BLaER1 (cell line): Measurements from ENCODE around the gene ABHD1.

Experiments
- H3K27ac ChIP-seq: shearing (Covaris generic); formaldehyde crosslinking; 2 replicates; pipeline ENCODE4 v1.8.1; 2022
- H3K27me3 ChIP-seq: shearing (Covaris generic); formaldehyde crosslinking; 2 replicates; pipeline ENCODE4 v1.8.1; 2022
- H3K36me3 ChIP-seq: shearing (Covaris generic); formaldehyde crosslinking; 2 replicates; pipeline ENCODE4 v1.8.1; 2022
- H3K4me1 ChIP-seq: shearing (Covaris generic); formaldehyde crosslinking; 2 replicates; pipeline ENCODE4 v1.8.1; 2022
- H3K4me2 ChIP-seq: shearing (Covaris generic); formaldehyde crosslinking; 2 replicates; pipeline ENCODE4 v1.8.1; 2022
- H3K4me3 ChIP-seq: shearing (Covaris generic); formaldehyde crosslinking; 2 replicates; pipeline ENCODE4 v1.8.1; 2022
- H3K9ac ChIP-seq: shearing (Covaris generic); formaldehyde crosslinking; 2 replicates; pipeline ENCODE4 v1.8.1; 2022
- H3K9me3 ChIP-seq: shearing (Covaris generic); formaldehyde crosslinking; 2 replicates; pipeline ENCODE4 v1.8.1; 2022
- H4K20me1 ChIP-seq: shearing (Covaris generic); formaldehyde crosslinking; 2 replicates; pipeline ENCODE4 v1.8.1; 2022
- Cebpa-rat ChIP-seq: shearing (Covaris generic); IDR thresholded peaks from 2 replicates; pipeline ENCODE4 v1.8.1; 2022

The ABHD1 gene

DNA sequence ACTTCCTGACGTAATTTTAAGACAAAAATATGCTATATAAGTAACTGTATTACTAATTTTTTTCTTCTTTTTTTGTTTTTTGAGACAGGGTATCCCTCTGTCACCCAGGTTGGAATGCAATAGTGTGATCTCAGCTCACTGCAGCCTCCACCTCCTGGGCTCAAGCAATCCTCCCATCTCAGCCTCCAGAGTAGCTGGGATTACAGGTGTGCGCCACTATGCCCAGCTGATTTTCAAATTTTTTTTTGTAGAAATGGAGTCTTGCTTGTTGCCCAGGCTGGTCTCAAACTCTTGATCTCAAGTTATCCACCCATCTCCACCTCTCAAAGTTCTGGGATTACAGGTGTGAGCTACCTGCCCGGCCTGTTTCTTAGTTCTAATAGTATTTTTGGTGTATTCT lies 54.9 kb downstream of the ABHD1 start:
- no peaks in the 10 kb centered on the region for H3K27me3 ChIP-seq
- TF ChIP-seq Cebpa-rat = no peak
- no peaks in the 10 kb centered on the region for H4K20me1 ChIP-seq
- H3K9me3 ChIP-seq = no peaks in the 10 kb centered on the region
- no peak overlapping the region for H3K27ac ChIP-seq
- no peaks in the 10 kb centered on the region for H3K4me1 ChIP-seq
- no peak overlapping the region for H3K9ac ChIP-seq
- no peak overlapping the region for H3K4me3 ChIP-seq
- no peak overlapping the region for H3K4me2 ChIP-seq
- no peaks in the 10 kb centered on the region for H3K36me3 ChIP-seq

GRCh38 chr2:27179344-27180000 lies 55.9 kb downstream of the ABHD1 start:
- Histone ChIP-seq H4K20me1 (no peaks in the 10 kb centered on the region), H3K4me1 (no peaks in the 10 kb centered on the region), H3K9me3 (no peaks in the 10 kb centered on the region), H3K4me3 (no peak overlapping the region), H3K4me2 (no peak overlapping the region), H3K36me3 (no peaks in the 10 kb centered on the region), H3K27me3 (no peaks in the 10 kb centered on the region), H3K27ac (no peak overlapping the region), H3K9ac (no peak overlapping the region)
- no peak for TF ChIP-seq Cebpa-rat
